ENCODE results near the gene CTSZ.

The CTSZ gene

GRCh38 chr20:59030911-59031563 lies 24.0 kb upstream of the CTSZ start:
- no peak for DNase-seq

GRCh38 chr20:59028812-59029211 lies 21.8 kb upstream of the CTSZ start:
- DNase-seq: no peak

GRCh38 chr20:59027741-59028320 lies 20.8 kb upstream of the CTSZ start:
- no peak for DNase-seq

- DNase-seq: no peak
These were observed 20.1 kb upstream of the CTSZ start for GRCh38 chr20:59026904-59027740.

- no peak for DNase-seq
These were observed 18.5 kb upstream of the CTSZ start for GRCh38 chr20:59025511-59025910.

GRCh38 chr20:59025086-59025485 lies 18.0 kb upstream of the CTSZ start:
- DNase-seq: no peak

- DNase-seq: no peak
These were observed 17.1 kb upstream of the CTSZ start for GRCh38 chr20:59024111-59024530.

GRCh38 chr20:59023616-59024015 lies 16.6 kb upstream of the CTSZ start:
- no peak for DNase-seq

- DNase-seq: no peak
These were observed 15.7 kb upstream of the CTSZ start for GRCh38 chr20:59022754-59023153.

GRCh38 chr20:59020938-59021551 lies 14.0 kb upstream of the CTSZ start:
- no peak for DNase-seq

- DNase-seq: no peak
These were observed 12.2 kb upstream of the CTSZ start, which contains the start of gene TUBB1 for GRCh38 chr20:59019217-59019616. Gene TUBB1 (plus strand): TSS chr20:59019429. CDS start chr20:59019523, 94 bp downstream.

- no peak for DNase-seq
These were observed 11.8 kb upstream of the CTSZ start for GRCh38 chr20:59018817-59019216.

- DNase-seq: no peak
These were observed 10.6 kb upstream of the CTSZ start for GRCh38 chr20:59017493-59018231.

- no peak for DNase-seq
These were observed 9.9 kb upstream of the CTSZ start for GRCh38 chr20:59016795-59017492.

GRCh38 chr20:59015812-59016711 lies 9.0 kb upstream of the CTSZ start:
- DNase-seq: no peak

- no peak for DNase-seq
These were observed 8.4 kb upstream of the CTSZ start for GRCh38 chr20:59015411-59015810.

- DNase-seq: no peak
These were observed 7.8 kb upstream of the CTSZ start for GRCh38 chr20:59014680-59015389.

- no peak for DNase-seq
These were observed 7.0 kb upstream of the CTSZ start for GRCh38 chr20:59013959-59014608.

GRCh38 chr20:59013031-59013951 lies 6.2 kb upstream of the CTSZ start:
- DNase-seq: no peak
